ENCODE results near the gene PCDHAC2.

- TF ChIP-seq, protein P1, sequence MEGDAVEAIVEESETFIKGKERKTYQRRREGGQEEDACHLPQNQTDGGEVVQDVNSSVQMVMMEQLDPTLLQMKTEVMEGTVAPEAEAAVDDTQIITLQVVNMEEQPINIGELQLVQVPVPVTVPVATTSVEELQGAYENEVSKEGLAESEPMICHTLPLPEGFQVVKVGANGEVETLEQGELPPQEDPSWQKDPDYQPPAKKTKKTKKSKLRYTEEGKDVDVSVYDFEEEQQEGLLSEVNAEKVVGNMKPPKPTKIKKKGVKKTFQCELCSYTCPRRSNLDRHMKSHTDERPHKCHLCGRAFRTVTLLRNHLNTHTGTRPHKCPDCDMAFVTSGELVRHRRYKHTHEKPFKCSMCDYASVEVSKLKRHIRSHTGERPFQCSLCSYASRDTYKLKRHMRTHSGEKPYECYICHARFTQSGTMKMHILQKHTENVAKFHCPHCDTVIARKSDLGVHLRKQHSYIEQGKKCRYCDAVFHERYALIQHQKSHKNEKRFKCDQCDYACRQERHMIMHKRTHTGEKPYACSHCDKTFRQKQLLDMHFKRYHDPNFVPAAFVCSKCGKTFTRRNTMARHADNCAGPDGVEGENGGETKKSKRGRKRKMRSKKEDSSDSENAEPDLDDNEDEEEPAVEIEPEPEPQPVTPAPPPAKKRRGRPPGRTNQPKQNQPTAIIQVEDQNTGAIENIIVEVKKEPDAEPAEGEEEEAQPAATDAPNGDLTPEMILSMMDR (IDR thresholded peaks at IDR 0.05), result no peak
- TF ChIP-seq ZFX (IDR thresholded peaks at IDR 0.05; ENCODE audit: borderline replicate concordance), result no peak
Measured at GRCh38 chr5:140953234-140953633, 13.0 kb upstream of the PCDHAC2 start.
